Measurements from ENCODE around the gene PRM1. TPM values are rescaled to one million over a fixed set of nuclear protein-coding genes. Genes with fewer than 3 reads are reported as not detected.

Gene PRM1
- total RNA-seq, 1 experiment from 2014 or later, result not detected

DNA sequence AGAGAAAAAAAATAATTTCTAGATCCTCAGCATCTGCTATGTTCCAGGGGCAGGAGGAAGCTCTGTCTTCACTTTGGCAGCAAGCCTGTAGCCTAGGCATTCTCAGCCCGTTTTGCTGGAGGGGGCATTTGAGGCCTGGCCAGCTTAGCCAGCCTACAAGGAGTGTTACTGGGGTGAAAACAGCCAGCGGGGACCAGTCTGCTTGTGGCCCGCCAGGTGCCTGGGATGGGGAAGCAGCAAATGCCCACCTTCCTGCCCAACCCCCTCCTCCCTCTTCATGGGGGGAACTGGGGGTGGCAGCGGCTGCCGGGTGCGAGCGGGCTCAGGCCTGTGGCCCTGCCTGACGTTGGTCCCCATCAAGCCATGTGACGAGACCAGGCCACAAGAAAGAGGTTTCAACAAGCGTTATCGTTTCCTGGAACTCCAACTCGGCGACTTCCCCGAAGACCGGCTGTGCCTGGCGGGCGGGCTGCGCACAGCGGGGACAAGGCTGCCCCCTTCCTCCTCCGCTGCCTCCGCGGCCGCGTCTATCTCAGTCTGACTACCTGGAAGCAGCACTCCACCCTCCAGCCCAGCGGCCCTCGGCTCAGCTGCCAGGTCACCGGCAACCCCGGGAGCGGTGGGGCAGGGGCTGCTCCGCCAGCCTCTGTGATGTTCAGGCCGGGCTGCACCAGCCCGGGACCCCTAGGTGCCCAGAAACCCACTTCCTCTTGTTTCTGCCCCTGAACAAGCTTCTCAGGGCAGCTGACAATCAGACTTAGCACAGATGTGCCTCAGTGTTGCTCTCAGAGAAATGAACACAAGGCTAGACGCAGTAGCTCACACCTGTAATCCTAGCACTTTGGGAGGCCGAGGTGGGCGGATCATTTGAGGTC is 48.0 kb downstream of the PRM1 start:
- POLR2A ChIA-PET, result no interaction called here
- no peak for DNase-seq (ENCODE audit: low read depth, low spot score)
- CTCF ChIA-PET, result no interaction called here
- no peaks in the 10 kb centered on the region for H3K36me3 ChIP-seq (ENCODE audit: control insufficient read depth, insufficient read depth, low read length)
- no peak for ATAC-seq
- H3K4me3 ChIP-seq (ENCODE audit: low read depth in 2 of 2, low read length in 2 of 2), result no peak overlapping the region
- TF ChIP-seq POLR2AphosphoS5 (IDR thresholded peaks at IDR 0.05; ENCODE audit: low read depth, low read length) (no peak), SIN3A (IDR thresholded peaks at IDR 0.05; ENCODE audit: borderline replicate concordance, insufficient read depth, low read depth, low read length) (no peak), TCF7L2 (IDR thresholded peaks at IDR 0.05; ENCODE audit: low read depth, low read length) (no peak), CTCF (IDR thresholded peaks at IDR 0.05) (no peak), REST (IDR thresholded peaks at IDR 0.05; ENCODE audit: insufficient read depth in 1 of 2, low read depth in 2 of 2, low read length in 1 of 2) (no peak)
- BruUV-seq (replicated peaks), result no TSS peak
- intact Hi-C loops (cut with micrococcal nuclease; ENCODE audit: unreplicated experiment), result no loop called here
- no peaks in the 10 kb centered on the region for H3K9me3 ChIP-seq (ENCODE audit: control insufficient read depth, insufficient read depth, low read depth, low read length)
- H3K27ac ChIP-seq (ENCODE audit: low read length), result no peak overlapping the region
- no peaks in the 10 kb centered on the region for H3K27me3 ChIP-seq (ENCODE audit: control insufficient read depth, insufficient read depth, low read length)
- in situ Hi-C loops (cut with HindIII; ENCODE audit: low pct_unique_long_range_greater_than_20kb, low sequenced_read_pairs), result no loop called here
- no peaks in the 10 kb centered on the region for H3K4me1 ChIP-seq (ENCODE audit: control insufficient read depth, insufficient read depth, low read length)

- POLR2A ChIA-PET, result no interaction called here
- intact Hi-C loops (cut with micrococcal nuclease; ENCODE audit: unreplicated experiment), result no loop called here
- DNase-seq (ENCODE audit: low read depth, low spot score), result no peak
- ATAC-seq, result no peak
- CTCF ChIA-PET, result no interaction called here
- H3K4me3 ChIP-seq (ENCODE audit: low read depth in 2 of 2, low read length in 2 of 2), result no peak overlapping the region
- H3K4me1 ChIP-seq (ENCODE audit: control insufficient read depth, insufficient read depth, low read length), result no peaks in the 10 kb centered on the region
- in situ Hi-C loops (cut with HindIII; ENCODE audit: low pct_unique_long_range_greater_than_20kb, low sequenced_read_pairs), result no loop called here
- H3K27ac ChIP-seq (ENCODE audit: low read length), result no peak overlapping the region
- TF ChIP-seq POLR2AphosphoS5 (IDR thresholded peaks at IDR 0.05; ENCODE audit: low read depth, low read length) (no peak), SIN3A (IDR thresholded peaks at IDR 0.05; ENCODE audit: borderline replicate concordance, insufficient read depth, low read depth, low read length) (no peak), TCF7L2 (IDR thresholded peaks at IDR 0.05; ENCODE audit: low read depth, low read length) (no peak), CTCF (IDR thresholded peaks at IDR 0.05) (no peak), REST (IDR thresholded peaks at IDR 0.05; ENCODE audit: insufficient read depth in 1 of 2, low read depth in 2 of 2, low read length in 1 of 2) (no peak)
- H3K9me3 ChIP-seq (ENCODE audit: control insufficient read depth, insufficient read depth, low read depth, low read length), result no peaks in the 10 kb centered on the region
- no TSS peak for BruUV-seq (replicated peaks)
- H3K27me3 ChIP-seq (ENCODE audit: control insufficient read depth, insufficient read depth, low read length), result no peaks in the 10 kb centered on the region
- no peaks in the 10 kb centered on the region for H3K36me3 ChIP-seq (ENCODE audit: control insufficient read depth, insufficient read depth, low read length)
Observed at GRCh38 chr16:11232302-11232851, 48.8 kb downstream of the PRM1 start.

Data from Panc1 (cell line).